ENCODE measurements around the gene ITPR1.
"Not testable (repeated sequence)": the region's sequence is repeated elsewhere in the genome, so short reads cannot be mapped to it uniquely, and the experiment has no call there.

The ITPR1 gene

GRCh38 chr3:4493014-4493940 is at the start of gene ITPR1:
Gene ITPR1, plus strand, starts transcription at chr3:4493348. Its CDS starts 23,144 bp downstream, at chr3:4516492.
- peak; percentile 99 for DNase-seq

GRCh38 chr3:4447295-4447999 is 45.7 kb upstream of the ITPR1 start:
- DNase-seq = no peak

- no peak for DNase-seq
Measured at GRCh38 chr3:4448187-4448586, 45.0 kb upstream of the ITPR1 start.

GRCh38 chr3:4449043-4449805 is 43.9 kb upstream of the ITPR1 start:
- no peak for DNase-seq

GRCh38 chr3:4454142-4454541 is 39.0 kb upstream of the ITPR1 start:
- no peak for DNase-seq

- DNase-seq = not testable (repeated sequence)
Measured at GRCh38 chr3:4456780-4457179, 36.4 kb upstream of the ITPR1 start.

- no peak for DNase-seq
Measured at GRCh38 chr3:4458961-4459360, 34.2 kb upstream of the ITPR1 start.

- no peak for DNase-seq
Measured at GRCh38 chr3:4460334-4460733, 32.8 kb upstream of the ITPR1 start.

- DNase-seq = no peak
Measured at GRCh38 chr3:4461468-4462090, 31.6 kb upstream of the ITPR1 start.

- DNase-seq = no peak
Measured at GRCh38 chr3:4462369-4463040, 30.6 kb upstream of the ITPR1 start.

GRCh38 chr3:4464576-4464975 is 28.6 kb upstream of the ITPR1 start:
- DNase-seq = no peak

- peak; percentile 83 for DNase-seq
Measured at GRCh38 chr3:4466741-4467521, 26.2 kb upstream of the ITPR1 start, which contains the start of gene SUMF1. Gene SUMF1, minus strand, starts transcription at chr3:4467269. Its CDS starts 24 bp downstream, at chr3:4467245.

- no peak for DNase-seq
Measured at GRCh38 chr3:4467522-4467867, 25.7 kb upstream of the ITPR1 start.

GRCh38 chr3:4471907-4472306 is 21.2 kb upstream of the ITPR1 start:
- no peak for DNase-seq

- no peak for DNase-seq
Measured at GRCh38 chr3:4472312-4472711, 20.8 kb upstream of the ITPR1 start.

- no peak for DNase-seq
Measured at GRCh38 chr3:4472766-4473165, 20.4 kb upstream of the ITPR1 start.

GRCh38 chr3:4474683-4475490 is 18.3 kb upstream of the ITPR1 start:
- peak; percentile 51 for DNase-seq

- DNase-seq = no peak
Measured at GRCh38 chr3:4475804-4476203, 17.3 kb upstream of the ITPR1 start.

- DNase-seq = no peak
Measured at GRCh38 chr3:4476496-4476895, 16.7 kb upstream of the ITPR1 start.

GRCh38 chr3:4478261-4478660 is 14.9 kb upstream of the ITPR1 start:
- DNase-seq = no peak

GRCh38 chr3:4491855-4492207 is 1.3 kb upstream of the ITPR1 start:
- DNase-seq = no peak

All from stimulated activated CD4-positive, alpha-beta T cell treated with anti-CD3 and anti-CD28 coated beads, Interleukin-15, amount 100 ng/mL, for 24 hours (primary cell).